ENCODE results near the gene ZSCAN25.

DNA sequence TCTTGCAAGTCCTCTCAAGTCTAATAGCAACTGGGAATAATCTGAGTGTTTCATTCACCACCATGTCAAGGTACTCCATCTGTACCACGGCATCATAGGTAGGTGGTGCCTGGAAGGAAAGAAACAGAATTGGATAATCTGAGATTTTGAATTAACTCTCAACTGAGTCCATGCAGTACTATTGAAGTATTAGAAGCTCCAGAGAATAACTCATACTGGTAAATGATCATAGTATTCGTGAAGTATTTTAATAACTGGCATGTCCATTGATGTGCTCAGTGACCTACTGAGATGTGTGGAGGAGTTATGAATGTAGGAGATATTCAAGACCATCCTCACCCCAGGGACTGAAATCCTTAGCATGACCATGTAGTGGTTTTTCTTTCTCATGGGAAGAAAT is 35.9 kb downstream of the ZSCAN25 start:
- TF ChIP-seq SIN3A (IDR thresholded peaks at IDR 0.05; ENCODE audit: borderline replicate concordance, insufficient read depth, low read length) (no peak), POLR2AphosphoS5 (IDR thresholded peaks at IDR 0.05; ENCODE audit: low read depth, low read length) (no peak)
- TF ChIP-seq, protein P1, sequence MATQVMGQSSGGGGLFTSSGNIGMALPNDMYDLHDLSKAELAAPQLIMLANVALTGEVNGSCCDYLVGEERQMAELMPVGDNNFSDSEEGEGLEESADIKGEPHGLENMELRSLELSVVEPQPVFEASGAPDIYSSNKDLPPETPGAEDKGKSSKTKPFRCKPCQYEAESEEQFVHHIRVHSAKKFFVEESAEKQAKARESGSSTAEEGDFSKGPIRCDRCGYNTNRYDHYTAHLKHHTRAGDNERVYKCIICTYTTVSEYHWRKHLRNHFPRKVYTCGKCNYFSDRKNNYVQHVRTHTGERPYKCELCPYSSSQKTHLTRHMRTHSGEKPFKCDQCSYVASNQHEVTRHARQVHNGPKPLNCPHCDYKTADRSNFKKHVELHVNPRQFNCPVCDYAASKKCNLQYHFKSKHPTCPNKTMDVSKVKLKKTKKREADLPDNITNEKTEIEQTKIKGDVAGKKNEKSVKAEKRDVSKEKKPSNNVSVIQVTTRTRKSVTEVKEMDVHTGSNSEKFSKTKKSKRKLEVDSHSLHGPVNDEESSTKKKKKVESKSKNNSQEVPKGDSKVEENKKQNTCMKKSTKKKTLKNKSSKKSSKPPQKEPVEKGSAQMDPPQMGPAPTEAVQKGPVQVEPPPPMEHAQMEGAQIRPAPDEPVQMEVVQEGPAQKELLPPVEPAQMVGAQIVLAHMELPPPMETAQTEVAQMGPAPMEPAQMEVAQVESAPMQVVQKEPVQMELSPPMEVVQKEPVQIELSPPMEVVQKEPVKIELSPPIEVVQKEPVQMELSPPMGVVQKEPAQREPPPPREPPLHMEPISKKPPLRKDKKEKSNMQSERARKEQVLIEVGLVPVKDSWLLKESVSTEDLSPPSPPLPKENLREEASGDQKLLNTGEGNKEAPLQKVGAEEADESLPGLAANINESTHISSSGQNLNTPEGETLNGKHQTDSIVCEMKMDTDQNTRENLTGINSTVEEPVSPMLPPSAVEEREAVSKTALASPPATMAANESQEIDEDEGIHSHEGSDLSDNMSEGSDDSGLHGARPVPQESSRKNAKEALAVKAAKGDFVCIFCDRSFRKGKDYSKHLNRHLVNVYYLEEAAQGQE (IDR thresholded peaks at IDR 0.05; ENCODE audit: insufficient read depth in 1 of 2, low read depth in 2 of 2, low read length in 2 of 2), result no peak
